GM10847 (cell line): ENCODE results near the gene BEND3.

Experiments
- POLR2A ChIP-seq: IDR thresholded peaks from 2 replicates; pipeline ENCODE4 v1.6.1; 2011; ENCODE audit not compliant: insufficient read length; ENCODE audit errors: extremely low read depth

Gene BEND3

GRCh38 chr6:107026965-107027364 is 88.3 kb downstream of the BEND3 start:
- TF ChIP-seq POLR2A: no peak

- TF ChIP-seq POLR2A: no peak
These were observed 93.7 kb downstream of the BEND3 start for GRCh38 chr6:107021446-107022185.

GRCh38 chr6:107020239-107020638 is 95.1 kb downstream of the BEND3 start:
- TF ChIP-seq POLR2A: no peak

GRCh38 chr6:107019047-107019446 is 96.3 kb downstream of the BEND3 start:
- TF ChIP-seq POLR2A: no peak
